HepG2 (cell line): ENCODE measurements around the gene CPEB4. TPM values are rescaled to one million over a fixed set of nuclear protein-coding genes. Genes with fewer than 3 reads are reported as not detected.

ENCODE experiments used
- ATF7 ChIP-seq, 2 experiments: fragments of 450-650 bp in 1 of 2; sonication (generic) in 1 of 2; formaldehyde crosslinking in 1 of 2; IDR thresholded peaks; 2 replicates each; pipeline versions ENCODE4 v1.4.0 to v1.6.1; 2016 to 2020; ENCODE audit warnings: antibody characterized with exemption in 1 of 2, mild to moderate bottlenecking in 1 of 2, missing genetic modification reagents in 1 of 2
- DBP ChIP-seq: sonication (generic); formaldehyde crosslinking; IDR thresholded peaks from 2 replicates; pipeline ENCODE4 v1.4.0; 2020; ENCODE audit warnings: missing genetic modification reagents; ENCODE audit errors: not compliant biosample characterization
- DMTF1 ChIP-seq: sonication (generic); formaldehyde crosslinking; IDR thresholded peaks from 2 replicates; pipeline ENCODE4 v1.4.0; 2020; ENCODE audit warnings: mild to moderate bottlenecking, missing genetic modification reagents
- KDM3A ChIP-seq: IDR thresholded peaks from 2 replicates; pipeline ENCODE4 v1.6.1; 2018; ENCODE audit warnings: low read depth, missing compliant biosample characterization
- RERE ChIP-seq: IDR thresholded peaks from 2 replicates; pipeline ENCODE4 v1.6.1; 2016; ENCODE audit warnings: low read depth, missing genetic modification reagents, missing compliant biosample characterization
- TBP ChIP-seq: sonication (generic); formaldehyde crosslinking; IDR thresholded peaks from 2 replicates; pipeline ENCODE4 v1.5.0; 2020; ENCODE audit warnings: missing genetic modification reagents
- ZBTB7A ChIP-seq: sonication (generic); formaldehyde crosslinking; IDR thresholded peaks from 2 replicates; pipeline ENCODE4 v1.8.0; 2022; ENCODE audit warnings: mild to moderate bottlenecking, missing genetic modification reagents
- ZNF446 ChIP-seq: sonication (generic); formaldehyde crosslinking; IDR thresholded peaks from 2 replicates; pipeline ENCODE4 v1.5.0; 2020; ENCODE audit warnings: mild to moderate bottlenecking, missing genetic modification reagents
- ZNF552 ChIP-seq: sonication (generic); formaldehyde crosslinking; IDR thresholded peaks from 2 replicates; pipeline ENCODE4 v1.9.0; 2022; ENCODE audit warnings: missing genetic modification reagents, mild to moderate bottlenecking, borderline replicate concordance
- polyA plus RNA-seq, 8 experiments: library from polyadenylated mRNA; depleted of rRNA in 3 of 8; stranded (reverse) in 7 of 8; unstranded in 1 of 8; fragments of >200 nt; fragmentation: Illumina TruSeq in 4 of 8; extraction: Trizol in 4 of 8; gene quantifications; 2 replicates each; pipeline versions ENCODE4 v1.2.1 to v1.2.3, GENCODE V29; 2011 to 2016; ENCODE audit warnings: low read depth in 4 of 8, missing spikeins in 1 of 8, mixed read lengths in 1 of 8; ENCODE audit not compliant: insufficient read depth in 1 of 8
- total RNA-seq, 5 experiments: library from RNA; depleted of rRNA; stranded (reverse); fragments of >200 nt; fragmentation: Illumina TruSeq; extraction: Trizol; gene quantifications; 2 replicates each; pipeline ENCODE4 v1.2.3, GENCODE V29; 2016; ENCODE audit warnings: low read depth in 1 of 5
- TF ChIP-seq, protein P1 (sequence below): sonication (generic); formaldehyde crosslinking; IDR thresholded peaks from 2 replicates; pipeline ENCODE4 v1.4.0; 2020; ENCODE audit warnings: missing genetic modification reagents, borderline replicate concordance
- TF ChIP-seq, protein P2 (sequence below): sonication (generic); formaldehyde crosslinking; IDR thresholded peaks from 2 replicates; pipeline ENCODE4 v1.8.1; 2023; ENCODE audit warnings: mild to moderate bottlenecking, missing genetic modification reagents
- TF ChIP-seq, protein P3 (sequence below): sonication (generic); formaldehyde crosslinking; IDR thresholded peaks from 2 replicates; pipeline ENCODE4 v1.4.0; 2020; ENCODE audit warnings: missing genetic modification reagents

The CPEB4 gene
- total and polyA plus RNA-seq, 2 of the 13 experiments (the other 11 are each of a cell fraction or from before 2014, with no cell fraction given): 7.7 to 26.7 TPM

GRCh38 chr5:173972925-173973615, 84.9 kb downstream of the CPEB4 start (continued):
- TF ChIP-seq RERE (CRISPR knock-in tag): no peak
- TF ChIP-seq, protein P1, sequence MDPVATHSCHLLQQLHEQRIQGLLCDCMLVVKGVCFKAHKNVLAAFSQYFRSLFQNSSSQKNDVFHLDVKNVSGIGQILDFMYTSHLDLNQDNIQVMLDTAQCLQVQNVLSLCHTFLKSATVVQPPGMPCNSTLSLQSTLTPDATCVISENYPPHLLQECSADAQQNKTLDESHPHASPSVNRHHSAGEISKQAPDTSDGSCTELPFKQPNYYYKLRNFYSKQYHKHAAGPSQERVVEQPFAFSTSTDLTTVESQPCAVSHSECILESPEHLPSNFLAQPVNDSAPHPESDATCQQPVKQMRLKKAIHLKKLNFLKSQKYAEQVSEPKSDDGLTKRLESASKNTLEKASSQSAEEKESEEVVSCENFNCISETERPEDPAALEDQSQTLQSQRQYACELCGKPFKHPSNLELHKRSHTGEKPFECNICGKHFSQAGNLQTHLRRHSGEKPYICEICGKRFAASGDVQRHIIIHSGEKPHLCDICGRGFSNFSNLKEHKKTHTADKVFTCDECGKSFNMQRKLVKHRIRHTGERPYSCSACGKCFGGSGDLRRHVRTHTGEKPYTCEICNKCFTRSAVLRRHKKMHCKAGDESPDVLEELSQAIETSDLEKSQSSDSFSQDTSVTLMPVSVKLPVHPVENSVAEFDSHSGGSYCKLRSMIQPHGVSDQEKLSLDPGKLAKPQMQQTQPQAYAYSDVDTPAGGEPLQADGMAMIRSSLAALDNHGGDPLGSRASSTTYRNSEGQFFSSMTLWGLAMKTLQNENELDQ (CRISPR knock-in tag): no peak
- no peak for TF ChIP-seq ZNF446
- TF ChIP-seq DBP: no peak
- no peak for TF ChIP-seq ZNF552 (CRISPR knock-in tag)
- TF ChIP-seq ZBTB7A: no peak
- TF ChIP-seq, protein P2, sequence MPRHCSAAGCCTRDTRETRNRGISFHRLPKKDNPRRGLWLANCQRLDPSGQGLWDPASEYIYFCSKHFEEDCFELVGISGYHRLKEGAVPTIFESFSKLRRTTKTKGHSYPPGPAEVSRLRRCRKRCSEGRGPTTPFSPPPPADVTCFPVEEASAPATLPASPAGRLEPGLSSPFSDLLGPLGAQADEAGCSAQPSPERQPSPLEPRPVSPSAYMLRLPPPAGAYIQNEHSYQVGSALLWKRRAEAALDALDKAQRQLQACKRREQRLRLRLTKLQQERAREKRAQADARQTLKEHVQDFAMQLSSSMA (CRISPR knock-in tag): no peak; the same call in 1 of the 2 replicates
- no peak for TF ChIP-seq ATF7 (IDR thresholded peaks at IDR 0.05)
- TF ChIP-seq ATF7 (CRISPR knock-in tag; IDR thresholded peaks at IDR 0.05): no peak
- TF ChIP-seq, protein P3, sequence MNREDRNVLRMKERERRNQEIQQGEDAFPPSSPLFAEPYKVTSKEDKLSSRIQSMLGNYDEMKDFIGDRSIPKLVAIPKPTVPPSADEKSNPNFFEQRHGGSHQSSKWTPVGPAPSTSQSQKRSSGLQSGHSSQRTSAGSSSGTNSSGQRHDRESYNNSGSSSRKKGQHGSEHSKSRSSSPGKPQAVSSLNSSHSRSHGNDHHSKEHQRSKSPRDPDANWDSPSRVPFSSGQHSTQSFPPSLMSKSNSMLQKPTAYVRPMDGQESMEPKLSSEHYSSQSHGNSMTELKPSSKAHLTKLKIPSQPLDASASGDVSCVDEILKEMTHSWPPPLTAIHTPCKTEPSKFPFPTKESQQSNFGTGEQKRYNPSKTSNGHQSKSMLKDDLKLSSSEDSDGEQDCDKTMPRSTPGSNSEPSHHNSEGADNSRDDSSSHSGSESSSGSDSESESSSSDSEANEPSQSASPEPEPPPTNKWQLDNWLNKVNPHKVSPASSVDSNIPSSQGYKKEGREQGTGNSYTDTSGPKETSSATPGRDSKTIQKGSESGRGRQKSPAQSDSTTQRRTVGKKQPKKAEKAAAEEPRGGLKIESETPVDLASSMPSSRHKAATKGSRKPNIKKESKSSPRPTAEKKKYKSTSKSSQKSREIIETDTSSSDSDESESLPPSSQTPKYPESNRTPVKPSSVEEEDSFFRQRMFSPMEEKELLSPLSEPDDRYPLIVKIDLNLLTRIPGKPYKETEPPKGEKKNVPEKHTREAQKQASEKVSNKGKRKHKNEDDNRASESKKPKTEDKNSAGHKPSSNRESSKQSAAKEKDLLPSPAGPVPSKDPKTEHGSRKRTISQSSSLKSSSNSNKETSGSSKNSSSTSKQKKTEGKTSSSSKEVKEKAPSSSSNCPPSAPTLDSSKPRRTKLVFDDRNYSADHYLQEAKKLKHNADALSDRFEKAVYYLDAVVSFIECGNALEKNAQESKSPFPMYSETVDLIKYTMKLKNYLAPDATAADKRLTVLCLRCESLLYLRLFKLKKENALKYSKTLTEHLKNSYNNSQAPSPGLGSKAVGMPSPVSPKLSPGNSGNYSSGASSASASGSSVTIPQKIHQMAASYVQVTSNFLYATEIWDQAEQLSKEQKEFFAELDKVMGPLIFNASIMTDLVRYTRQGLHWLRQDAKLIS (CRISPR knock-in tag): no peak
- no peak for TF ChIP-seq KDM3A
- no peak for TF ChIP-seq DMTF1 (CRISPR knock-in tag)
- no peak for TF ChIP-seq TBP
